CMK (cell line): ENCODE measurements around the gene TMEFF2.
"Not testable (repeated sequence)": the region's sequence is repeated elsewhere in the genome, so short reads cannot be mapped to it uniquely, and the experiment has no call there.

Experiments used
- DNase-seq: peaks from one replicate; pipeline ENCODE4 v3.0.0-alpha.2; 2010; ENCODE audit warnings: low read depth

The TMEFF2 gene

GRCh38 chr2:192183296-192183695 is 11.4 kb downstream of the TMEFF2 start:
- DNase-seq: no peak

DNA sequence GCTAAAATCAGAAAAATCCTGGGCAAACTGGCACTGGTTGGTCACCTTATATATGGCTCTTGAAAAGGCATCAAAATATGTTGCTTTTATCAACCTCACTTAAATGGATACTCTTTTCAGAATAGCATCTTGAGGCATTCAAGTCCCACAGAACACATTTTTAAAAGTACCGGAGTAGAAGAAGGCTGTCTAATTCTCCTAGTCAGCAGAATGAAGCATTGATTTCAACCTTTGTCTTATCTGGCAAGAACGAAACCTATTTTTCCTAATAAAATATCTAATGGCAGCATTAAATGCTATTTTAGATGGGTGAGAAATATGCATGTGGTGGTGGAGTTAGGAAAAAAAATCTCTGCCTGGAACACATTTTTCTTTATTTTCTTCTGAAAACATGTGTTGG is 27.8 kb downstream of the TMEFF2 start:
- DNase-seq: no peak

DNA sequence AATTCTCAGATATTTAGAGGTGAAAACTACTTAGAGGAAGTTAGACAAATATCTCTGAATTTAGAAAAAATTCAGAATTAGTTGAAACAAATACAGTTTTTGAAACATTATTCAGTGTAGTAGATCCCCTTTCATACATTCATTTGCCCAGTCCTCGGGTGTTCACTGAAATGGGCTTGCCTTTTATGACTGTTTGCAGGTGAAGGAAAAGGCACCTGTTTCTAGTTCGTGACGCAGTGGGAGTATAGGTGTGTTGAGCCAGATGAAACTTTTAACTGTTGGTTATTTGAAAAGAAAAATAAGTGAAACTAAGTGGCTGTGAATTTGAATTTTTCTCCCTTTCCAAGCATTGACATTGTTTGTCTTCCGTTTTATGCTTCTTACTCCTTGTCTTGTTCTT is 28.9 kb downstream of the TMEFF2 start:
- no peak for DNase-seq

GRCh38 chr2:192162392-192163042 is 32.2 kb downstream of the TMEFF2 start:
- peak; percentile 39 for DNase-seq

DNA sequence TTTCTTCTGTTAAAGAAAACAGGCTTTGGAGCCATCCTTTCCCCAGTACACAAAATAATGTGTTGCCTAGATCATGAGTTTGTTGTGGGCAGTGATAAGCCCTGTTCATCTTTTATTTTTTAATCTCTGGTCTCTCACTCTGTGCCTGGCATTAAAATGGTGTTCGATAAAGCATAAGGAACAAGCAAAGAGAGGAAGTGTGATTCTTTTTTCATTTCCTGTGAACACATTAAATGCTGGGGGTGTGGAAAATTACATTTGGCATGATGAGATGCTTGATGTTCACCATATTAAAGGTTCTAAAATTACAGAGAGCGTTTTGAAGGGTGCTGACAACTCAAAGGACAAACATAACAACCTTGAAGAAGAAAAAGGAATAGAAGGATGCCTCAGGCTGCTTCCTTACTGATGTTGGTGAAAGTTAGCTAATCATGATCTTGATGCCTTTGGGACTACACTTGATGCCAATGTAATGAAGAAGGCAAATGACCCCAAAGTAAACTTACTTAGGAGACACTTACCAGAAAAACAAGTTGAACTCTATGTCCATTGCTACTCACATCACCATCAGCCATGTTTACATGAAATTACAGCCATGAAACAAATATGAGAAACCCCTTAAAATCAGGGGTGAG is 33.0 kb downstream of the TMEFF2 start:
- no peak for DNase-seq

- DNase-seq: no peak
Measured at GRCh38 chr2:192159736-192160135, 35.0 kb downstream of the TMEFF2 start.

DNA sequence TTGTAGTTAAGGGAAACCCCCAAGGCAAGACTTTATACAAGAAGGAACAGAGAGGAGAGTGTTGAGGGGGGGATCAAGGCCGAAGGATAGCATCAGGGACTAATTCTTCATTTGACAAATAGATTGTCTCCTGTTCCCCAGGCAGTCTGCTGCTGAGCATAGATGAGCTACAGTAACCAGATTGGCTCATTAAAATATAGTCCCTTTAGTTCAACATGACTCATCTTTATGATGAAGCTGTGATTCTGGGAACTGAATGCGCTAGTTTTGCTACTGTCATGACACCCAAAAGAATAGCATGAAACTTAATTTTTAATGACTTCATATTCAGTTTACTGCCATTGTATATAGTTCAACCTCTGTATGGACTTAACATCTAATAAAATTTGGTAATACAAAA is 35.5 kb downstream of the TMEFF2 start:
- DNase-seq: no peak

- DNase-seq: no peak
Measured at GRCh38 chr2:192157776-192158175, 37.0 kb downstream of the TMEFF2 start.

DNA sequence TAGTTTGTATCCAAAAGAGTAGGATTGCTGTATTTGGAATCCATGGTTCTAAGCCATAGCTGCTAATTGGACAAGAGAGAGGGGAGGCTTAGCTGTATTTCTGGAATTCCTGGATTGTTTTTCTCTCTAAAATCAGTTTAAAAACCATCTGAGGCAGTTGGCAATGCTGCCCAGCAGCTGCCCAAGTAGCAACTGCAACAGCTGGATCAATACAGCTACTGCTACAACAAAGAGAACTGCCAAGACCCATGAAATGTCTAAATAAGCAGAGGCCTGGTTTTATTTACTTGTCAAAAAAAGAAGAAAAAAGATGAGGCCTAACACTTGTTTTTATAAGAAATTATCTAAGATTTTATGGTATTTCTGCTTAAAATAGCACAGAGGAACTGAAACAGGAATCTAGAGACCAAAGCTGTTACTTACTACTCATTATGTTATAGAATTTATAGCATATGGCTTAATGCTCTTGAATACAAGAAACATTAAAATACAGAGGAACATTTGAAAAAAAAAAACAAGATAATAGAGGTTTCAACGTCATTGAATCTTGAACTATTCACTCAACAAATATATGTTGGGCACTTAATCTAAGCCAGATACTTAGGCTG is 39.1 kb downstream of the TMEFF2 start:
- DNase-seq: no peak

DNA sequence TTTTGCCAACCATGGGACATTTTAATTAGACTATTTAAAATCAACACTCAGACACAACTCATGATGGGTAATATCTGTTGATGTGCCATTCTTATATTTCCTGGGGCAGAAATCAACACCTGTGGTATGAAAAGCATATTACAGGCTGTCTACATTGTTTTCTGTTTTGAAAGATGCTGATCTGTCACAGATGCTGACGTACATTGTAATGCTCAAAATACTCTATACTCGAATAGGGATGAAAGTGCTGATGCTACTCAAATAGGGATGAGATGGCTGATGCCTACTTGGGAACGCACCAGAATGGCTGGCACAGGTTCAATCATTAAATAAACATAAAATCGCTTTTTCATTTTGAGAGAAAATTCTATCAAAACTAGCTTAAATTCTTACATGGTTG is 41.2 kb downstream of the TMEFF2 start:
- DNase-seq: no peak

GRCh38 chr2:192151853-192152252 is 42.9 kb downstream of the TMEFF2 start:
- DNase-seq: no peak

GRCh38 chr2:192150166-192150565 is 44.6 kb downstream of the TMEFF2 start:
- no peak for DNase-seq

- no peak for DNase-seq
Measured at GRCh38 chr2:192148620-192149321, 46.0 kb downstream of the TMEFF2 start.

DNA sequence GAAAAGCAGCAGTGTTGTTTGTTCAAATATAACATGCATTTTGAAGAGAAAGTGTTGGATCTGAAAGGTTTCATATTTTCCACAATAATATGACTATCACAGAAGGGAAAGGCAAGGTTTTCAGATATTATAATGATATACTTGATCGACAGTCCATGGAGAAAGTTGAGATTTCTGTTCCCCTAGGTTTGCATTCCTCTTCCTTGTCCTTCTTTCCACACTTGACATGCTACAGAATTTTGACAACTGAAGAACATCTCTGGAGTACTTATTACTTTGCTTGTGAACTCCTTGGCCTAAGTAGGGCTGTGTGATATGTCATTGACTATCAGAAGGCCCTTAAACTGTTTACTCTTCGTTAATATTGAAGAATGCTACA is 46.5 kb downstream of the TMEFF2 start:
- DNase-seq: no peak

GRCh38 chr2:192146069-192147015 is 48.4 kb downstream of the TMEFF2 start:
- no peak for DNase-seq

- no peak for DNase-seq
Measured at GRCh38 chr2:192145496-192145895, 49.2 kb downstream of the TMEFF2 start.

DNA sequence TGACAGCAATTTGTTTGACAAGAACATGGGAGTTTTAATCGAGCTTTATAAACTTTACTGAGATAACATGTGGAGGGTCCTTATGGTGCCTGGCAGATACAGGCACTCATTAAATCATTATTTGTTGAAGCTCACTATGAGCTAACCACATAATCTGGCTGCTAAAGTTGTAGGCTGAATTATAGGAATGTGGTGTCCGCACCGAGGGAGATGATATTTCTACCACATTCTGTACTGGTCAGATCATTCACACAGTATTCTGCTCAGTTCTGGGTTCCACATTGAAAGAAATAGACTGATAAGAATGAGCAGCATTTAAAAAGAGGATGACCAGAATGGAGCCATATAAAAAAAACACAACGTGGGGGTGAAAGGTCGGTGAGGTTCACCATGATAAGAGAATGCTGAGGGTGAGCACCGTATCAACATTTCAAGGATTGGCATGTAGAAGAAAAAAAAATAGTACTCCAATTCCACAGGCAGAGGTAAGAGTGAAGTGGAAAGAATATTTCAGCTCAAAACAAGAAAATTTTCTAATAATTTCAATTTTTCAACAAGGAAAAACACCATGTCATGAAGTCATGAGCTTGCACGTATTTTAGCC is 54.4 kb downstream of the TMEFF2 start:
- no peak for DNase-seq

DNA sequence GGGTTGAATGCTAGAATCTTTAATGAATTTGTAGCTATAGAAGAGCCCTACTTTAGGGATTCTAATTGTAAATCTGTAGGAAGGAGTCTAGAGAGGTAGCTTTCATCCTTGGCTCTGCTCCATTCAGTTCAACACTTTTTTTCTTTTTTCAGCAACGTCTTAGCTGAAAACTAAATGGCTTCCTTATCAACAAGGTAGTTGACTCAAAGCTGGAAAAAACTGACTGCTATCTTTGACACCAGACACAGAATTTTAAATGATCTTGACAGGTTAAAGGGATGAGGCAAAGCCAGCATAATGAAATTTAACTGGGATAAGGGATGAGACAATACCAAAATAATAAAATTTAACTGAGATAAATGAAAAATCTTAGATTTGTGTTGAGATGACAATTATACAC is 54.9 kb downstream of the TMEFF2 start:
- DNase-seq: peak; percentile 27

- no peak for DNase-seq
Measured at GRCh38 chr2:192137451-192137850, 57.3 kb downstream of the TMEFF2 start.

GRCh38 chr2:192132604-192133003 is 62.1 kb downstream of the TMEFF2 start:
- DNase-seq: not testable (repeated sequence)

GRCh38 chr2:192130312-192130711 is 64.4 kb downstream of the TMEFF2 start:
- not testable (repeated sequence) for DNase-seq
